NCI-H1105 treated with DMSO at 0.1 percent for 48 hours (cell line): ENCODE measurements around the gene ALS2CL.
"Not testable (repeated sequence)": the region's sequence is repeated elsewhere in the genome, so short reads cannot be mapped to it uniquely, and the experiment has no call there.

Source experiments
- DNase-seq: peaks from one replicate; lab custom pipeline; 2025; lab: John Stamatoyannopoulos, UW

The ALS2CL gene

GRCh38 chr3:46715507-46716175, 22.2 kb upstream of the ALS2CL start:
- DNase-seq: no peak

DNA sequence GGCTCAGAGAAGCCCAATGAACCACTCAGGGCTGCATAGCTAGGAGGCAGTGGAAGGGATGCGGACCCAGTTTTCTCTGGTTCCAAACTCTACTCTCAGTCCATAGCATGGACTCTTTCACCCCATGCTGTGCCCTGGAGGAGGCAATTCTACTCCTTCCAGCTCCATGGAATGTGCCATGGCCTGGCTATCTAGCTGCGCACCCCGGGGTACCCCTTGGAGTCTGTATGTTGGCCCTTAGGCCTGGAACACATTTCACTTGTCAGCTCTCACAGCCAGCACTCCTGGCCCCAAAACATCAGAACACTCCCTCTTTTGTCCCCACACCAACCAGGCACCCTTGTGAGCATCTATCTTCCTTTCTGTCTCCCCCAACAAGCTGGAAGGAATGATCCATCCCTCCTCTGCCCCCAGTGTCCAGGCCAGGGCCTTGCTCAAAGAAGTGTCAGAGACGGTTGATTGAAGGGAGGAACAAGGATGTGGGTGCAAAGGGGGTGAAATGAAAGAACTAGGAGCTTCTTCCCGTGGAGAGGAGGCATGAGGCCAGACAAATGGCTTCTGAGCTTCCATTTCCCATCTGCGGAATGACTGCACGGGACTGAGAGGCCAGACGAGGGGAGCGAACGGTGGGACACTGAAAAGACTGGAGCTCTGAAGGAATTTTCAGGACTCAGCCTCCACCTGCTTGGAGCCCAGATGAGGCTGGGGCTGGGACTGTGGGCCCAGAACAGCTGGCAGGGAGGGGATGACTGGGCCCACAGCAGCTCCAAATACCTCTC, 21.4 kb upstream of the ALS2CL start:
- no peak for DNase-seq

- no peak for DNase-seq
Observed at GRCh38 chr3:46713898-46714552, 20.5 kb upstream of the ALS2CL start.

- no peak for DNase-seq
Observed at GRCh38 chr3:46713050-46713897, 19.8 kb upstream of the ALS2CL start.

DNA sequence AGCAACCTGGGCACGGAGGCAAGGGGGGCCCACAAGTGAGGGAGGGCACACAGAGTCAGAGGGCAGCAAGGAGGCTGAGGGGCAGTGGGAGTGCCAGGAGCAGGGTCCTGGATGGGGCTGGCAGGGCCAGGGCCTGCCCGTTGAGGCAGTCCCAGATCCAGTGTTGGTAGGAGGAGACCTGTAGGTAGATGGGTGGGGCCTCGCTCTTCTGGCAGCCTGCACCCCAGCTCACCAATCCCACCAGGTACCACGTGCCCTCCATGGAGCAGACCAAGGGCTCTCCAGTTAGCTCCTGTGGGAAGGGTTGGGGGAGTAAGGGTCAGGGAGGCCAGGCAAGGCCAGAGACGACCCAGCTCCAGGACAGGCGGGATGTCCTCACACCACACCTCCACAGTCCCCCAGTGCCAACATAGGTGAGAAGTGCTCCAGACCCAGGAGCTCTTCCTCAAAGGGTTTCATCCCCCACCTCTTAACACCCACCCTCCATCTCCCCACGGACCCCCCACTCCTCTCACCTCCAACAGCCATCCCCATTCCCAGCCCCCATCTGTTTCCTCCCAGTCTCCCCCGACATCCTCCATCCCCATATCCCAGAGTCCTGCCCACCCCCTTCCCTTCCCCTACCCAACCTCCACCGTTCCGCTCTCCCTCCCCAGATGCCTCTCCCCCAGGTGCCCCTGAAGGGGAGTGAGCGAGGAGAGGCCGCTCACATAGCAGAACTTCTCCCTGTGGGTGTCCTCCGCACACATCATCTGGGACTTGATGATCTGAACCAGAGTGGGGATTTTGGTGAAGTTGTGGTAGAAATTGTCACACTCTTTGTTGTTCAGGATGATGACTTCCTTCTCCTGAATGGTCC, 18.9 kb upstream of the ALS2CL start:
- no peak for DNase-seq

DNA sequence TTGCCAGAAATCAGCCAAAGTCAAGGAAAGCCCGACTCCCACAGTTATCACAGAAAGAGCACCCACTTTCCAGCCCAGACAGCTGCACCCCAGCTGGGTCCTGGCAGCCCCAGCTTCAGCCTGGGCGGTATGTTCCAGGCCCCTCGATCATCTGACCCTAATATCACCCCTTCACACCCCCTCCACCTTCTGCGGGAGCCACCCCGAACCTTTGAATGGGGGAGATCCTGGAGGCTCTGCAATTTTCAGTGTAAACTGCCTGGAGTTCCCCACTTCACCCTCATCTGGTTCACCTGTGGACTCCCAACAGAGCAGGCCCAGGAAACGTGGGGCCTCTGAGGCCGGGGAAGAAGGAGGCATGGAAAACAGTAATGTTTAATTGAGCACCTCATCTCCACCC, 18.3 kb upstream of the ALS2CL start:
- DNase-seq: no peak

GRCh38 chr3:46711305-46711704, 17.8 kb upstream of the ALS2CL start:
- DNase-seq: no peak

DNA sequence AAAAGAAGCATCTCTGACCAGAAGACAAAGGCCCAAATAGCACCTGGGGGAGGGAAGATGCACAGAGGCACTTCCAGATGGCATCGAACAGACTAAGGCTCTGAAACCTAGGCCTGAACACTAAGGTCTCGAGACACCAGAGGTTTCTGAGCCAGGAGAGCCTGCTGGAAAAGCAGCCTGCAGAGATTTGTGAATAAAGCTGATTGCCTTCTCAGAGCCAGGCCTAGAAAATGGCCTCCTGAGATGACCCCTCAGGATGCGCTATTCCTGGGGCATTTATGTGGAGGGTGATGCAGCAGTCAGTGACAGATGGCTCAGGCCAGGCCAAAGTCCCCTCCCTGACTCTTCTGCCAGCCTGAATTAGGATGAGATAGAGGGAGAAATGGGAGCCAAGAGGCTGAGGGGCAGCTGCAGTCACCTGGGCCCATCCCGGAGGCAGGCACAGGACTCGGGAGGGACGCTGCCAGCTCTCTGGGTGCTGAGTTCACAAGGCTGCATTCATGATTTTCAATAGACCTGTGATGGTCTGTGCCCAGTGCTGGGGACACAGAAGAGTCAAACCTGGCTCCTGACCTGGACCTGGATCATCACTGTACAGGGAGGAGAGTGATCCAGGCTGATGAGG, 17.3 kb upstream of the ALS2CL start:
- no peak for DNase-seq

DNA sequence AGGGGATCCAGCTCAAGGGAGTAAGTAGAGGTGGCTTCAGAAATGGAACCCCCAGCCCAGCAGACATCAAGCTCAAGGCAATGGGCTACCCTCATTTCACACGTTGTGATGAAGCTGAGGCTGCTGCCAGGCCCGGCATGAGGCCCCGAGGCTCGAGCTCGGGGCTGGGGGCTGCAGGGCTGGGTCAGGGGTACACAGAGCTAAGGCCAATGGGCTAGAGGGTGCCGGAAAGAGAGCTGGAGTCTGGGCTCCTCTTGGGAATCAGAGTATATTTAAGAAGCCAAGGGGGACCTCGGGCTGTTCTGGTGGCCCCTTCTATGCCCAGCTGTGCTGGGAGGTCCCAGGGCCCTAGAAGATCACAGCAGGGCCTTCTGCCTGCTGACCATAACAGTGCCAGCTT, 16.8 kb upstream of the ALS2CL start:
- DNase-seq: no peak

DNA sequence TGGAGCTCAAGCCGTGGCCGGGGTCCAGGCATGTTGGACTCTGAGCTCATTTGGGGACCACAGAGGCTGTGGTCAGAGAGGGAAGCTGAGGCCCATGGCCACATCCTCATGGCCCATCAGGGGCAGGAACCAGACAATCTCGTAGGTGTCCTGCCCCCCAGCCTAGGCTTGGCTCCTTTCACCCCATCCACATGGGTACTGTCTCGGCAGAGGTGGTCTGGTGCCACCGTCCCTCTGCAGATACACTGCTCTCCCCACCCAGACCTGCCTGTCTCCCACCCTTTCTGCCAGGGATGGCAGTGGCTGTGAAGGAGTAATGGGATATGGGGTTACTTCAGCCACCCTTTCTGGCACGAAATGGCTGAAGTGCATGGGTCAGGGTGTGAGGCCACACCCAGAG, 16.2 kb upstream of the ALS2CL start:
- DNase-seq: no peak

GRCh38 chr3:46709157-46709654, 15.7 kb upstream of the ALS2CL start:
- no peak for DNase-seq

GRCh38 chr3:46708401-46709156, 15.1 kb upstream of the ALS2CL start:
- no peak for DNase-seq

DNA sequence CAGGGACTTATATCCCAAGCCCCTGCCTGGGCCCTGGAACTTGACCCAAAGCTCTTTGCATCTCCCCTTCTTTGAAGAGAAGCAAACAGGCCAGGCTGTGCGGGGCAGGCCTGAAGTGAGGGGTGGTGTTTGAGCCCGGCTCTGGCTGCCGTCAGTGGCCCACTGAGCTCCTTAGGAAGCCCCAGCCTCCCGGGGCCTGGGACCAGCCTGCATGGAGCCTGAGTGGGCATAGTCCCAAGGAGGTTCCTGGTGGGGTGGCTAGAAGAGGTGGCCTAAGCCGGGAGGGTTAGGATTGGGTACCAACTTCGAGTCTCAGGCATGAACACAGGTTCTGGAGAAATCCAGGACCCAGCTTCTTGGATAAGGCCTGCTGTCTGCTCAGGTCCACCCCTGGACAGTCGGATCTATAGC, 14.1 kb upstream of the ALS2CL start:
- DNase-seq: no peak

- DNase-seq: no peak
Observed at GRCh38 chr3:46706771-46707582, 13.5 kb upstream of the ALS2CL start.

GRCh38 chr3:46705751-46706552, 12.5 kb upstream of the ALS2CL start:
- no peak for DNase-seq

DNA sequence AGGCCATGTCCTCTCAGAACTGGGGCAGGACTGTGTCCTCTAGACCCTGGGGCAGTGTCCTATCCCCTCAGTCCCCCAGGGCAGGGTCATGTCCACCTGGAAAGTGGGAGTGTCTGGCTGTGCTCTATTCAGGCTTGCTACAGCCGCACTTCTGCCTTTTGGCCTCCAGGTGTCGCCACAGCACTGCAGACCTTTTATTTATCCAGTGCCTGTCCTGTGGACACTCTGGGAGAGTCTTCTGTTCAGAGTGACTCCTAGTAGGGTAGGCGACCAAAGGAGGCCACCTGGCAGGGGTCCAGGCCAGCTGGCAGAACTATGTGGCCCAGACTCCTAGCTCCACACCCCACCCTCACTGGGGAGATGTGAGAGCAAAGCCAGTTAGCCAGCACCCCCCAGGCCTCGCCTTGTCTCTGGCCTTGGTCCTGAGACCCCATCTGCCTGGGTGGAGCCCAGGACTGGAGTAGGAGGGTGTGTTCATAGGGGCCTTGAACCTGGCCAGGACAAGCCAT, 11.6 kb upstream of the ALS2CL start:
- DNase-seq: peak; percentile 40

GRCh38 chr3:46704346-46704745, 10.9 kb upstream of the ALS2CL start:
- DNase-seq: not testable (repeated sequence)

DNA sequence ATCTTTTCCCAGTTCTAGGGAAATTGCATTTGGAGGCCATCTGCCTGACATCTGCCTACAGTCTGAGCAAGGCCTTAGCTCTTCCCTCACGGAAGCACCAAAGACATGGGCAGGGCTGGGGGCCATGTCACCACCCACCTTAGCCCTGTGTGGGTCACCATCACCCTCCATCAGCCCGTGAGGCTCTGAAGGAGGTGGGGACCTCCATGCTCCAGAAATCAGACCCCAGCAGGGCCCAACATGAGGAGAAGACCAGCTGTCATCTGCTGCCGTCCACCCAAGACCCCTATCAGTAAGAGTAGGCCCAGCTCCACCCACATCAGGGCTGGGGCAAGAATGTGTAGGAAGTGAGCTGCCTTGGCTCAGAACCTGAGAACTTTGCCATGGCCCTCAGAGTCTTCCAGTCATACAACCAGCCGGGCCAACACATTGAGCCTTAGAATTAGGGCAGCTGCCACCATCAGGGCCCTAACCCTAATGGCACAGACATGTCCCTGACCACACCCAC, 9.6 kb upstream of the ALS2CL start:
- no peak for DNase-seq
